ENCODE results near the gene PNPT1.

PNPT1 gene

DNA sequence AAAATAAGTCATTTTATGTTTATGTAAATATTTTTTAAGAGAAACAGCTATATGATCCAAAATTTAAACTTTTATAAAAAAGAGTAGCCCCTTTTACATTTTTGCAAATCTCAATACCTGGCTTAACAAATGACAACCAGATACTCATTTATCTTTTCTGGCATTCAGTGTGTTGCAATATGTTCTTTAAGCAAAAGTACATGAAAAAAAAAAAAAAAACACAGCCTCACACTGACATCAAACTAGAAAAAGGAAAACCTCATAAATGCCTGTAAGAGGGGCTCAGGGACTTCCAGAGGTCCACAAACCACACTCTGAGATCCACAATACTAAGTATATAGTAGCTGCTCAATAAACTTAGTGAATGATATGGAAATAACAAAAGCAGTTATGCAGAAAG is 98.1 kb downstream of the PNPT1 start:
- DNase-seq: no peak

- no peak for DNase-seq
Measured at GRCh38 chr2:55592130-55592529, 101.5 kb downstream of the PNPT1 start.

DNA sequence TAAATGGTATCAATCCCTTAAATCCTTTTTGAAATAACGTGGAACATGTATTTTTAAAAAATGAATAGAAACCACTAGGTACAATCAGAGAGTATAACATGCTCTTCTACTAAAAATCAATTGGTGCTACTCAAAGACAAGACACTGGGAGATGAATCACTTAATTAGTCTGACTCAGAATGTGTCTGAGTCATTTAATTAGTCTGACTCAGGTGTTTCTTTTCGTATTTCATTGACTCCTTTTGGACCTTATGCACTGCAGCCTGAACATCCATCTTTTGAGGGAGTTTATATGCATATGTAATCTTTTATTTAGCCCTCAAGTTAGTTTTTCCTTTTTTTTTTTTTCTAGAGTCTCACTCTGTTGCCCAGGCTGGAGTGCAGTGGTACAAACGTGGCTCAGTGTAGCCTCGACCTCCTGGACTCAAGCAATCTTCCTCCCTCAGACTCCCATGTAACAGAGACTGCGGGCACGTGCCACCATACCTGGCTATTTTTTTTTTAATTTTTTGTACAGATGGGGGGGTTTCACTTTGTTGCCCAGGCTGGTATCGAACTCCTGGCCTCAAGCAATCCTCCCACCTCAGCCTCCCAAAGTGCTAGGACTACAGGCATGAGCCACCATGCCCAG is 102.7 kb downstream of the PNPT1 start:
- no peak for DNase-seq

DNA sequence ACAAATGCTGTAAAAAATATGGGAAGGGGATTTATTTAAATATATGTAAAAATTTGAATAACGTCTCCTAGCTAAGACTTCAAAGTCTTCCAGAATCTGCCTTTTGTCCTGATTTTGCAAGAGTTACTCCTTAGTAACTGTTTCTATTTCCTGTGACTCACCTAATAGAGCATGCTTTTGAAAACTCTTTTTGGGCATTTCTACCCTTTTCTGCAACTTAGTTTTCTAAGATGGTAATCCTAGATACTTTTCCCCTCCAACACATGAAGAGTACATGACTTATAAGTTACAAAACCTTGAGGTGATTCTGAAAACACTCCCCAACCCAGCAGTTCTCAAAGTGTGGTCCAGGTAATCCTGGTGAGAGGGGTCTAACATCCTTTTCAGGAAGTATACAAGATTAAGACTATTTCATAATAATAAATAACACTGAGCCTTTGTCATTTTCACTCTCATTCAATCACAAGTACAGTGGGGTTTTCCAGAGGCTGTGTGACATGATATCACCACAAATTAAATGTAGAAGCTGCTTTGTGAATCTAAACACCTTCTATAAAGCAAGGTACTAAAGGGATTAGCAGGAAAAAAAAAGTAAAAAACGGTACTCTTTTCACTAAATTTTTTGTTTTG is 108.1 kb downstream of the PNPT1 start:
- no peak for DNase-seq

Measured in stimulated activated naive CD4-positive, alpha-beta T cell treated with Interleukin-2 at 50 U/mL for 16 hours (primary cell).